ENCODE data around the gene FAM83D. TPM values are rescaled to one million over a fixed set of nuclear protein-coding genes. Genes with fewer than 3 reads are reported as not detected.

FAM83D gene
- total RNA-seq, 5 donors from 2014 or later (not counting 1 experiment from before 2014, with no cell fraction given): 1.3 to 4.0 (median 2.4) TPM

GRCh38 chr20:38982291-38982690 lies 56.1 kb downstream of the FAM83D start:
- Mint-ChIP-seq H3K4me3 (no peak overlapping the region), H3K4me1 (peaks cover 0 to 12% (median 6%) of the 10 kb centered on the region in 3 donors), H3K27me3 (no peaks in the 10 kb centered on the region), H3K27ac (no peak overlapping the region), H3K9me3 (no peaks in the 10 kb centered on the region), H3K36me3 (peaks cover 39% of the 10 kb centered on the region)
- WGBS (ENCODE audit: insufficient coverage): no CpG with 5 or more reads among the region's 1 CpG
- ATAC-seq (replicated peaks in 1 of 4) (no peak), DNase-seq (no peak)
- Histone ChIP-seq H3K27me3 (replicated peaks in 1 of 2; ENCODE audit: control insufficient read depth in 2 of 2, extremely low read depth in 1 of 2, insufficient read depth in 2 of 2, low read length in 1 of 2) (no peaks in the 10 kb centered on the region), H3K9me3 (no peaks in the 10 kb centered on the region), H3K27ac (ENCODE audit: low read length) (no peak overlapping the region), H3K4me1 (ENCODE audit: control insufficient read depth in 1 of 2, extremely low read depth in 1 of 2, insufficient read depth in 2 of 2, low read length in 2 of 2) (no peaks in the 10 kb centered on the region), H3K36me3 (ENCODE audit: control insufficient read depth in 2 of 2, extremely low read depth in 1 of 2, insufficient read depth in 1 of 2, low read length in 1 of 2) (peaks cover 11 to 14% of the 10 kb centered on the region in 2 donors), H3K4me3 (ENCODE audit: control insufficient read depth in 1 of 2, extremely low read depth in 1 of 2, low read length in 1 of 2) (no peak overlapping the region)
- ChIA-PET CTCF (interaction anchor here in 1 of 2 donors (0.5 kb wide), 1 partner anchor 183 kb away, joined by 4 read pairs; no protein-coding TSS in a partner anchor), POLR2A (no interaction called here)

- H3K27me3 Mint-ChIP-seq: no peaks in the 10 kb centered on the region
- ChIA-PET POLR2A (interaction anchor here in 1 of 2 donors (0.6 kb wide), 1 partner anchor 348 kb away, joined by 3 read pairs; no protein-coding TSS in a partner anchor), CTCF (interaction anchor here in 1 of 2 donors (0.6 kb wide), 1 partner anchor 64 kb away, joined by 6 read pairs; no protein-coding TSS in a partner anchor)
- Histone ChIP-seq H3K27ac (ENCODE audit: low read length) (no peak overlapping the region), H3K4me1 (ENCODE audit: control insufficient read depth in 1 of 2, extremely low read depth in 1 of 2, insufficient read depth in 2 of 2, low read length in 2 of 2) (no peaks in the 10 kb centered on the region), H3K36me3 (ENCODE audit: control insufficient read depth in 2 of 2, extremely low read depth in 1 of 2, insufficient read depth in 1 of 2, low read length in 1 of 2) (peaks cover 7 to 20% of the 10 kb centered on the region in 2 donors), H3K4me3 (ENCODE audit: control insufficient read depth in 1 of 2, extremely low read depth in 1 of 2, low read length in 1 of 2) (no peak overlapping the region), H3K27me3 (replicated peaks in 1 of 2; ENCODE audit: control insufficient read depth in 2 of 2, extremely low read depth in 1 of 2, insufficient read depth in 2 of 2, low read length in 1 of 2) (no peaks in the 10 kb centered on the region), H3K9me3 (no peaks in the 10 kb centered on the region)
- ATAC-seq (replicated peaks in 1 of 4) (no peak), DNase-seq (no peak)
- H3K9me3 Mint-ChIP-seq: no peaks in the 10 kb centered on the region
- H3K4me1 Mint-ChIP-seq: peaks cover 0 to 19% (median 6%) of the 10 kb centered on the region in 3 donors
- no peak overlapping the region for H3K4me3 Mint-ChIP-seq
- WGBS (ENCODE audit: insufficient coverage): 100% methylated on average over 1 of the region's 4 CpGs
- peaks cover 53% of the 10 kb centered on the region for H3K36me3 Mint-ChIP-seq
- H3K27ac Mint-ChIP-seq: no peak overlapping the region
These were observed 58.8 kb downstream of the FAM83D start for GRCh38 chr20:38985060-38985459.

- H3K4me3 ChIP-seq (ENCODE audit: control insufficient read depth in 1 of 2, extremely low read depth in 1 of 2, low read length in 1 of 2): no peak overlapping the region
- no peaks in the 10 kb centered on the region for H3K27me3 Mint-ChIP-seq
- DNase-seq (no peak), ATAC-seq (replicated peaks in 1 of 4) (no peak)
- no peaks in the 10 kb centered on the region for H3K9me3 ChIP-seq
- H3K27ac Mint-ChIP-seq: no peak overlapping the region
- peaks cover 52% of the 10 kb centered on the region for H3K36me3 Mint-ChIP-seq
- peaks cover 7 to 20% of the 10 kb centered on the region in 2 donors for H3K36me3 ChIP-seq (ENCODE audit: control insufficient read depth in 2 of 2, extremely low read depth in 1 of 2, insufficient read depth in 1 of 2, low read length in 1 of 2)
- CTCF ChIA-PET: interaction anchor here in 1 of 2 donors (1.0 kb wide), 1 partner anchor 95 kb away, joined by 3 read pairs; no protein-coding TSS in a partner anchor
- no peaks in the 10 kb centered on the region for H3K4me1 ChIP-seq (ENCODE audit: control insufficient read depth in 1 of 2, extremely low read depth in 1 of 2, insufficient read depth in 2 of 2, low read length in 2 of 2)
- no peaks in the 10 kb centered on the region for H3K9me3 Mint-ChIP-seq
- no CpG with 5 or more reads among the region's 1 CpG for WGBS (ENCODE audit: insufficient coverage)
- no peak overlapping the region for H3K4me3 Mint-ChIP-seq
- H3K27me3 ChIP-seq (replicated peaks in 1 of 2; ENCODE audit: control insufficient read depth in 2 of 2, extremely low read depth in 1 of 2, insufficient read depth in 2 of 2, low read length in 1 of 2): no peaks in the 10 kb centered on the region
- POLR2A ChIA-PET: interaction anchor here in 1 of 2 donors (0.6 to 0.7 kb wide), 2 partner anchors 42 to 349 kb away, joined by 3 to 4 read pairs; no protein-coding TSS in a partner anchor
- no peak overlapping the region for H3K27ac ChIP-seq (ENCODE audit: low read length)
- H3K4me1 Mint-ChIP-seq: peaks cover 0 to 19% (median 6%) of the 10 kb centered on the region in 3 donors
These were observed 59.5 kb downstream of the FAM83D start for GRCh38 chr20:38985603-38986170.

GRCh38 chr20:38986663-38987062 lies 60.4 kb downstream of the FAM83D start:
- no peaks in the 10 kb centered on the region for H3K9me3 ChIP-seq
- no peak overlapping the region for H3K4me3 ChIP-seq (ENCODE audit: control insufficient read depth in 1 of 2, extremely low read depth in 1 of 2, low read length in 1 of 2)
- POLR2A ChIA-PET: no interaction called here
- H3K27me3 ChIP-seq (replicated peaks in 1 of 2; ENCODE audit: control insufficient read depth in 2 of 2, extremely low read depth in 1 of 2, insufficient read depth in 2 of 2, low read length in 1 of 2): no peaks in the 10 kb centered on the region
- CTCF ChIA-PET: no interaction called here
- Mint-ChIP-seq H3K27me3 (no peaks in the 10 kb centered on the region), H3K27ac (no peak overlapping the region), H3K36me3 (peaks cover 48% of the 10 kb centered on the region), H3K9me3 (no peaks in the 10 kb centered on the region), H3K4me1 (peaks cover 0 to 17% (median 6%) of the 10 kb centered on the region in 3 donors), H3K4me3 (no peak overlapping the region)
- DNase-seq (no peak), ATAC-seq (replicated peaks in 1 of 4) (no peak)
- no peaks in the 10 kb centered on the region for H3K4me1 ChIP-seq (ENCODE audit: control insufficient read depth in 1 of 2, extremely low read depth in 1 of 2, insufficient read depth in 2 of 2, low read length in 2 of 2)
- no peak overlapping the region for H3K27ac ChIP-seq (ENCODE audit: low read length)
- peaks cover 7 to 20% of the 10 kb centered on the region in 2 donors for H3K36me3 ChIP-seq (ENCODE audit: control insufficient read depth in 2 of 2, extremely low read depth in 1 of 2, insufficient read depth in 1 of 2, low read length in 1 of 2)
- 100% methylated on average over 1 of the region's 2 CpGs for WGBS (ENCODE audit: insufficient coverage)

GRCh38 chr20:38987777-38988176 lies 61.6 kb downstream of the FAM83D start:
- Mint-ChIP-seq H3K4me1 (peaks cover 0 to 10% (median 0%) of the 10 kb centered on the region in 3 donors), H3K27ac (no peak overlapping the region), H3K27me3 (no peaks in the 10 kb centered on the region), H3K9me3 (no peaks in the 10 kb centered on the region), H3K36me3 (peaks cover 44% of the 10 kb centered on the region), H3K4me3 (no peak overlapping the region)
- Histone ChIP-seq H3K4me3 (ENCODE audit: control insufficient read depth in 1 of 2, extremely low read depth in 1 of 2, low read length in 1 of 2) (no peak overlapping the region), H3K27me3 (replicated peaks in 1 of 2; ENCODE audit: control insufficient read depth in 2 of 2, extremely low read depth in 1 of 2, insufficient read depth in 2 of 2, low read length in 1 of 2) (no peaks in the 10 kb centered on the region), H3K27ac (ENCODE audit: low read length) (no peak overlapping the region), H3K36me3 (ENCODE audit: control insufficient read depth in 2 of 2, extremely low read depth in 1 of 2, insufficient read depth in 1 of 2, low read length in 1 of 2) (peaks cover 7 to 17% of the 10 kb centered on the region in 2 donors), H3K9me3 (no peaks in the 10 kb centered on the region), H3K4me1 (ENCODE audit: control insufficient read depth in 1 of 2, extremely low read depth in 1 of 2, insufficient read depth in 2 of 2, low read length in 2 of 2) (no peaks in the 10 kb centered on the region)
- CTCF ChIA-PET: no interaction called here
- 100% methylated on average over 3 of the region's 4 CpGs for WGBS (ENCODE audit: insufficient coverage)
- no peak for ATAC-seq (replicated peaks in 1 of 4)
- DNase-seq: no peak
- POLR2A ChIA-PET: no interaction called here

- H3K27ac ChIP-seq (ENCODE audit: low read length): no peak overlapping the region
- no peaks in the 10 kb centered on the region for H3K9me3 Mint-ChIP-seq
- DNase-seq (no peak), ATAC-seq (replicated peaks in 1 of 4) (no peak)
- H3K27me3 ChIP-seq (replicated peaks in 1 of 2; ENCODE audit: control insufficient read depth in 2 of 2, extremely low read depth in 1 of 2, insufficient read depth in 2 of 2, low read length in 1 of 2): no peaks in the 10 kb centered on the region
- peaks cover 7 to 20% of the 10 kb centered on the region in 2 donors for H3K36me3 ChIP-seq (ENCODE audit: control insufficient read depth in 2 of 2, extremely low read depth in 1 of 2, insufficient read depth in 1 of 2, low read length in 1 of 2)
- no peaks in the 10 kb centered on the region for H3K27me3 Mint-ChIP-seq
- H3K4me1 ChIP-seq (ENCODE audit: control insufficient read depth in 1 of 2, extremely low read depth in 1 of 2, insufficient read depth in 2 of 2, low read length in 2 of 2): no peaks in the 10 kb centered on the region
- no peak overlapping the region for H3K4me3 Mint-ChIP-seq
- H3K9me3 ChIP-seq: no peaks in the 10 kb centered on the region
- WGBS (ENCODE audit: insufficient coverage): no CpG with 5 or more reads among the region's 1 CpG
- H3K27ac Mint-ChIP-seq: no peak overlapping the region
- H3K4me1 Mint-ChIP-seq: peaks cover 0 to 10% (median 0%) of the 10 kb centered on the region in 3 donors
- POLR2A ChIA-PET: no interaction called here
- H3K36me3 Mint-ChIP-seq: peaks cover 38% of the 10 kb centered on the region
- H3K4me3 ChIP-seq (ENCODE audit: control insufficient read depth in 1 of 2, extremely low read depth in 1 of 2, low read length in 1 of 2): no peak overlapping the region
- CTCF ChIA-PET: no interaction called here
These were observed 64.5 kb downstream of the FAM83D start for GRCh38 chr20:38990728-38991127.
